ENCODE results near the gene TGFA. TPM values are rescaled to one million over a fixed set of nuclear protein-coding genes. Genes with fewer than 3 reads are reported as not detected.

The TGFA gene
- total RNA-seq, 1 donor from 2014 or later = 21.8 TPM

GRCh38 chr2:70552501-70553333, 909 bp downstream of the TGFA start:
- no peak for DNase-seq

DNA sequence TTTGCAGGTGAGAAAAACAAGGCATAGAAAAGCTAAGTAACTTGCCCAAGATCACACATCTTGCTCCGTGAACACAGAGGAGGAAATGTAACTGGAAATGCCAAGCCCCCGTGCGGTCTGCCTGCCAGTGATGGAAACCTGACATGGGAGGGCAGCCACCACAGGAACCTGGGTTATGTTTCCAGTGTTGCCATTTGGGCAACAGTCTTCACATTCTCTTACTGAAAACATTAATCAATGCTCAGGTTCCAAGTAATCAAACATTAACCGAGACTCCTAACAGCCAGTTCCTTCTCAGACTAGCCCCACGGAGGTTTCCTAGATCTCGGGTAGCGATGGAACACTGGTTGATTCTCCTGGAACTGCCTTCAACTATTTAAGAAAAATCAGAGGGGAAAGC, 2.5 kb downstream of the TGFA start:
- DNase-seq = no peak

- DNase-seq = no peak
Observed at GRCh38 chr2:70549962-70550361, 3.7 kb downstream of the TGFA start.

DNA sequence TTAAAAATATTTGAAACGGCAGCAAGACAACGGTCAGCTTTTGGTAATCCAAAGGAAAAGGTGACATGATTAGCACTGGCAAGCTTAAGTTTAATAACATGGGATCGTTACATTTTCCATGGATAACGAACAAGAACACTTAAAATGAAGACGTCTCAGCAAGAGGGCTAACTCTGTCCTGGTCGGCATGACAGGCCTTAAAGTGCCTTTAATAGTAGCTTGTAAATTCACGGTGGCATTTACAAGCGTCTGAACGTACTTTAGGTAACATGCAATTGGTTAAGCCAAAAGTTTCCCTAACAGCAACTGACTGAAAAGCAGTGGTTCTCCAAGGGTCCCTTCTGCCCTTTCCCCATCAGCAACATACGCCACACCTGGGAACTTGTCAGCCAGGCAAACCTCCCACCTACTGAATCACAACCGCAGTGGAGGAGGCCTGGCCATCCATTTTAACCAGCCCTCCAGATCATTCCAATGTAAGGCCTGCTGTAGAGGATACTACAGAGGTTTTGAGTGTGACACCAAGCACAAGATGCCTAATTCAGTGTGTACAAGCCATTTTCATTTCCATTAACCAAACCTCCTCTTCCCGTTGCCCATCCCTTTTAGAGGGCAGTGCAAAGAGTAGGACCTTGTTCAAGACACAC, 4.4 kb downstream of the TGFA start:
- no peak for DNase-seq

DNA sequence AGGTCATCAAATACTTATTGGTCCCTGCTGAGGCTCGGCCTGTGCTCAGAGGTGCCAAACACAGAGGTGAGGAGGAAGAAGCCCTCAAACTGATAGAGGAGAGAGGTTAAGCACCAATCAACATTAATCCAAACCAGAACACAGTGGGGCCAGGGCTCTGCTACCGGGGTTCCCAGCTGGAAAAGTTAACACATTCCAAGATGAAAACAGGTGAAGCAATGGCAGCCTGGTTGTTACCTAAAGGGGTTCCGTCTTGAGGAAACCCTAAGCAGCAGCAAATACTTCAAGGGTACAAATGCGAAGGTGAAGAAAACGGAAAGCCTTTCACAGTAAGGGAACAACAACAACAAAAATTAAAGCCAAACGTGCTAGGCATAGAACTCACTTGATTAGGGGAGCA, 5.4 kb downstream of the TGFA start:
- no peak for DNase-seq

- no peak for DNase-seq
Observed at GRCh38 chr2:70546885-70547284, 6.7 kb downstream of the TGFA start.

- DNase-seq = no peak
Observed at GRCh38 chr2:70546376-70546775, 7.2 kb downstream of the TGFA start.

GRCh38 chr2:70541481-70542020, 12.1 kb downstream of the TGFA start:
- no peak for DNase-seq

DNA sequence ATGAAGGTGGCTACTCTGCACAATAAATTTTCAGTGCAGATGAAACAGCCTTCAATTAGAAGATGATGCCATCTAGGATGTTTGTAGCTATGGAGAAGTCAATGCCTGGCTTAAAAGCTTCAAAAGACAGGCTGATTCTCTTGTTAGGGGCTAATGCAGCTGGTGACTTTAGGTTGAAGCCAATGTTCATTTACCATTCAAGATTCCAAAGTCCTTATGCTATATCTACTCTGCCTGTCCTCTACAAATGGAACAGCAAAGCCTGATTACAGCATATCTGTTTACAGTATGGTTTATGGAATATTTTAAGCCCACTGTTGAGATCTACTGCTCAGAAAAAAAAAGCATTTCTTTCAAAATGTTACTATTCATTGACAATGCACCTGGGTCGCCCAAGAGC, 15.8 kb downstream of the TGFA start:
- no peak for DNase-seq

GRCh38 chr2:70536517-70537055, 17.0 kb downstream of the TGFA start:
- no peak for DNase-seq

DNA sequence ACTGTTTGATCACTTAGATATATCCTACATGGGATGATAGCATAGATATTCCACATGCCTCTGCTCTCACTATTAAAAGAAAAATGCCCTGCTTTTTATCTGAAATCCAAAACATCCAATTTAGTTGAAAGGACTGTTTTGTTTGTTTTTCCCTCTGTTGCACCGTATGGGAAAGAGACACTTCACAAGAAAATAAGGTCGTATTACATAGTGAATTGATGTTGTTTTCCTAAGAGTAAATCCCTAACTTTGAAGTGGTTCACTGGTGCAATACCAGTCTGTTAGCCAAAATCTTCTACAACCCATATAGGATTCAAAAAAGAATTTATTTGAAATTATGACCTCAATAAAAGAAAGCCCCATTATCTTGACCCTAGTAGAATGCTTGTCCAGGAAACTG, 18.1 kb downstream of the TGFA start:
- no peak for DNase-seq

GRCh38 chr2:70534183-70534836, 19.3 kb downstream of the TGFA start:
- no peak for DNase-seq

DNA sequence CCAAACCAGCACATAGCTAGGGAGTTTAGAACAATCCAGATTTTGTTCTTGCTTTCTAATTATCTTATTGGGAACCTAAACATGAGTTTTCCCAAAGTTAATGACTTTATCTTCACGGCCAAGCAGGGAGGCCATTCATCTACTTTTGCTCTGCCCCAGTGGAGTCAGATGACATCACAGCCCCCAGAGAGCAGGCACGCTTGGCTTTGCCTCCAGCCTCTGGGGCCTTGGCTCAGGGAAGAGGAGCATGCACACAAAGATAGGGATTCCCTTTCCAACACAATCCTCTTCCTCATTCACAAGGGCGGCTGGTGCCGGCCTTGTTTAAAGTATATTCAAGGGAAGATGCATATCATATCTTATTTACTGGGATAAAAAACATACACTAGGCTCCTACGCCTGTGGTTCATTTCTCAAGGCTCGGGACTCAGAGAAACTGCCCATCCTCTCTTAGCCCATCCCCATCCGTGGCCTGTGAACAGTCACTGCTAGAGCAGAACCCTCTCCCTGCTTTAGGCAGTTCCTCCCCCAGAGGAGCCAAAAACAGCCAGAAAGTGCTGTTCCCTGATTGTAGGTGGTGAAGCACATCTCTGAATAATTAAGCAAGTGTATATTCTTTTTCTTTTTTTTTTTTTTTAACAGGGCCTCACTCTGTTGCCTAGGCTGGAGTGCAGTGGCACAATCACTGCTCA, 21.2 kb downstream of the TGFA start:
- DNase-seq = no peak

GRCh38 chr2:70531419-70532086, 22.1 kb downstream of the TGFA start:
- no peak for DNase-seq

GRCh38 chr2:70529610-70530009, 24.0 kb downstream of the TGFA start:
- DNase-seq = no peak

GRCh38 chr2:70528929-70529328, 24.7 kb downstream of the TGFA start:
- no peak for DNase-seq

GRCh38 chr2:70528276-70528675, 25.4 kb downstream of the TGFA start:
- no peak for DNase-seq

- DNase-seq = no peak
Observed at GRCh38 chr2:70527447-70528080, 26.1 kb downstream of the TGFA start.

GRCh38 chr2:70526126-70526525, 27.5 kb downstream of the TGFA start:
- DNase-seq = no peak

- DNase-seq = no peak
Observed at GRCh38 chr2:70525032-70525431, 28.6 kb downstream of the TGFA start.

Data from skin of body (tissue), 2 donors.